WTC11 (cell line): ENCODE results near the gene TCAF1. TPM values are rescaled to one million over a fixed set of nuclear protein-coding genes. Genes with fewer than 3 reads are reported as not detected.
"Not testable (repeated sequence)": the region's sequence is repeated elsewhere in the genome, so short reads cannot be mapped to it uniquely, and the experiment has no call there.

ENCODE experiments used
- ATAC-seq: fragments of 200-7000 bp; cut with Tn5 transposase; 2 replicates; pipeline ENCODE4 v1.10.0; 2021; ENCODE audit warnings: mild to moderate bottlenecking, moderate library complexity
- CTCF ChIA-PET: fragments of 300-600 bp; sonication (Branson Sonifier 250); formaldehyde crosslinking; loops from one replicate; lab custom pipeline; 2021; ENCODE audit warnings: antibody characterized with exemption; lab: Charles Lee
- POLR2A ChIA-PET: fragments of 350-600 bp; sonication (Branson Sonifier 250); formaldehyde crosslinking; loops from one replicate; lab custom pipeline; 2021; ENCODE audit warnings: antibody characterized with exemption; lab: Charles Lee
- DNase-seq: peaks from one replicate; pipeline ENCODE4 v3.0.0; 2021; ENCODE audit warnings: low spot score
- H3K27ac Mint-ChIP-seq: 2 replicates; pipeline ENCODE4 v1.8.0; 2021; ENCODE audit warnings: mixed read lengths
- H3K27me3 Mint-ChIP-seq: 2 replicates; pipeline ENCODE4 v1.8.0; 2021; ENCODE audit warnings: low read depth, mild to moderate bottlenecking, moderate library complexity, mixed read lengths
- H3K36me3 Mint-ChIP-seq: 2 replicates; pipeline ENCODE4 v1.8.0; 2021; ENCODE audit warnings: mixed read lengths
- H3K4me1 Mint-ChIP-seq: 2 replicates; pipeline ENCODE4 v1.8.0; 2022; ENCODE audit warnings: mixed read lengths
- H3K4me3 Mint-ChIP-seq: 2 replicates; pipeline ENCODE4 v1.8.0; 2021; ENCODE audit warnings: mild to moderate bottlenecking, moderate library complexity, mixed read lengths
- H3K9me3 Mint-ChIP-seq: 2 replicates; pipeline ENCODE4 v1.8.0; 2021; ENCODE audit warnings: mixed read lengths
- GABPB1 ChIP-seq: sonication (generic); formaldehyde crosslinking; IDR thresholded peaks from 2 replicates; pipeline ENCODE4 v1.8.1; 2023; ENCODE audit warnings: mild to moderate bottlenecking, missing genetic modification reagents
- NFATC4 ChIP-seq: fragments of 250-450 bp; sonication (Bioruptor Pico); IDR thresholded peaks from 2 replicates; pipeline ENCODE4 v1.9.0; 2021; ENCODE audit warnings: mild to moderate bottlenecking
- PRRX2 ChIP-seq: fragments of 250-450 bp; sonication (Bioruptor Pico); IDR thresholded peaks from 2 replicates; pipeline ENCODE4 v1.8.0; 2021; ENCODE audit warnings: mild to moderate bottlenecking
- TCF7 ChIP-seq: sonication (generic); formaldehyde crosslinking; IDR thresholded peaks from 2 replicates; pipeline ENCODE4 v1.8.0; 2022; ENCODE audit warnings: mild to moderate bottlenecking, low read depth, missing genetic modification reagents, moderate library complexity
- TEAD4 ChIP-seq: sonication (generic); formaldehyde crosslinking; IDR thresholded peaks from 2 replicates; pipeline ENCODE4 v1.8.0; 2022; ENCODE audit warnings: mild to moderate bottlenecking, missing genetic modification reagents
- ZNF219 ChIP-seq: sonication (generic); formaldehyde crosslinking; IDR thresholded peaks from 2 replicates; pipeline ENCODE4 v1.8.0; 2023; ENCODE audit warnings: missing genetic modification reagents, mild to moderate bottlenecking, borderline replicate concordance
- total RNA-seq: library from RNA; stranded (reverse); gene quantifications from 3 replicates; pipeline ENCODE4 v1.2.3, GENCODE V29; 2021
- TF ChIP-seq, protein P1 (sequence below): sonication (generic); formaldehyde crosslinking; IDR thresholded peaks from 2 replicates; pipeline ENCODE4 v1.8.0; 2023; ENCODE audit warnings: missing genetic modification reagents, mild to moderate bottlenecking, borderline replicate concordance
- TF ChIP-seq, protein P2 (sequence below): fragments of 250-450 bp; sonication (Bioruptor Pico); IDR thresholded peaks from 2 replicates; pipeline ENCODE4 v1.9.0; 2021; ENCODE audit warnings: moderate library complexity, mild to moderate bottlenecking, inconsistent platforms, borderline replicate concordance
- TF ChIP-seq, protein P3 (sequence below): sonication (generic); formaldehyde crosslinking; IDR thresholded peaks from 2 replicates; pipeline ENCODE4 v1.8.0; 2022; ENCODE audit warnings: mild to moderate bottlenecking, missing genetic modification reagents
- TF ChIP-seq, protein P4 (sequence below): sonication (generic); formaldehyde crosslinking; IDR thresholded peaks from 2 replicates; pipeline ENCODE4 v1.8.1; 2022; ENCODE audit warnings: mild to moderate bottlenecking, moderate library complexity, missing genetic modification reagents
- TF ChIP-seq, protein P5 (sequence below): sonication (generic); formaldehyde crosslinking; IDR thresholded peaks from 2 replicates; pipeline ENCODE4 v1.8.0; 2022; ENCODE audit warnings: mild to moderate bottlenecking, missing genetic modification reagents

The TCAF1 gene
- total RNA-seq, 1 experiment from 2014 or later = 52.7 TPM

DNA sequence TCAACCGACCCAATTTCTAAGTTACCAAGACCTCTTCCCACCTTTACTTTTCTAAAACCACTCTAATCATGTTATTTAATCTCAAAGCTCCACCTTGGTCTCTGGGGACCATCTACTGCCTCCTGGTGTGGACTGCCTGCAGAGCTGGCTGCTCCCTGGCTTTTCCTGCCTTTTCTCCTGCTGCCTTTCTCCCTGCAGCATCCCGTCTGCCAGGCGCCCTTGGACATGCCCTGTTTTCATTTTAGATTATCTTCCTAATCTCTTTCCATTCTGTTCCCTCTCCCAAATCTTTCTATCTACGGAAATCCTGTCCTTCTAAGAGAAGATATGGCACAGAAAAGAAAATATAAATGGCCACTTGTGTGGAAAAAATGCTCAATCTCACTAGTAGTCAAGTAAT lies 23.1 kb downstream of the TCAF1 start (continued):
- TF ChIP-seq, protein P1, sequence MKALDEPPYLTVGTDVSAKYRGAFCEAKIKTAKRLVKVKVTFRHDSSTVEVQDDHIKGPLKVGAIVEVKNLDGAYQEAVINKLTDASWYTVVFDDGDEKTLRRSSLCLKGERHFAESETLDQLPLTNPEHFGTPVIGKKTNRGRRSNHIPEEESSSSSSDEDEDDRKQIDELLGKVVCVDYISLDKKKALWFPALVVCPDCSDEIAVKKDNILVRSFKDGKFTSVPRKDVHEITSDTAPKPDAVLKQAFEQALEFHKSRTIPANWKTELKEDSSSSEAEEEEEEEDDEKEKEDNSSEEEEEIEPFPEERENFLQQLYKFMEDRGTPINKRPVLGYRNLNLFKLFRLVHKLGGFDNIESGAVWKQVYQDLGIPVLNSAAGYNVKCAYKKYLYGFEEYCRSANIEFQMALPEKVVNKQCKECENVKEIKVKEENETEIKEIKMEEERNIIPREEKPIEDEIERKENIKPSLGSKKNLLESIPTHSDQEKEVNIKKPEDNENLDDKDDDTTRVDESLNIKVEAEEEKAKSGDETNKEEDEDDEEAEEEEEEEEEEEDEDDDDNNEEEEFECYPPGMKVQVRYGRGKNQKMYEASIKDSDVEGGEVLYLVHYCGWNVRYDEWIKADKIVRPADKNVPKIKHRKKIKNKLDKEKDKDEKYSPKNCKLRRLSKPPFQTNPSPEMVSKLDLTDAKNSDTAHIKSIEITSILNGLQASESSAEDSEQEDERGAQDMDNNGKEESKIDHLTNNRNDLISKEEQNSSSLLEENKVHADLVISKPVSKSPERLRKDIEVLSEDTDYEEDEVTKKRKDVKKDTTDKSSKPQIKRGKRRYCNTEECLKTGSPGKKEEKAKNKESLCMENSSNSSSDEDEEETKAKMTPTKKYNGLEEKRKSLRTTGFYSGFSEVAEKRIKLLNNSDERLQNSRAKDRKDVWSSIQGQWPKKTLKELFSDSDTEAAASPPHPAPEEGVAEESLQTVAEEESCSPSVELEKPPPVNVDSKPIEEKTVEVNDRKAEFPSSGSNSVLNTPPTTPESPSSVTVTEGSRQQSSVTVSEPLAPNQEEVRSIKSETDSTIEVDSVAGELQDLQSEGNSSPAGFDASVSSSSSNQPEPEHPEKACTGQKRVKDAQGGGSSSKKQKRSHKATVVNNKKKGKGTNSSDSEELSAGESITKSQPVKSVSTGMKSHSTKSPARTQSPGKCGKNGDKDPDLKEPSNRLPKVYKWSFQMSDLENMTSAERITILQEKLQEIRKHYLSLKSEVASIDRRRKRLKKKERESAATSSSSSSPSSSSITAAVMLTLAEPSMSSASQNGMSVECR (CRISPR knock-in tag) = no peak
- TF ChIP-seq ZNF219 = no peak
- TF ChIP-seq, protein P2, sequence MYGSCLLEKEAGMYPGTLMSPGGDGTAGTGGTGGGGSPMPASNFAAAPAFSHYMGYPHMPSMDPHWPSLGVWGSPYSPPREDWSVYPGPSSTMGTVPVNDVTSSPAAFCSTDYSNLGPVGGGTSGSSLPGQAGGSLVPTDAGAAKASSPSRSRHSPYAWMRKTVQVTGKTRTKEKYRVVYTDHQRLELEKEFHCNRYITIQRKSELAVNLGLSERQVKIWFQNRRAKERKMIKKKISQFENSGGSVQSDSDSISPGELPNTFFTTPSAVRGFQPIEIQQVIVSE (CRISPR knock-in tag) = no peak
- TF ChIP-seq NFATC4 (CRISPR knock-in tag) = no peak
- TF ChIP-seq, protein P3, sequence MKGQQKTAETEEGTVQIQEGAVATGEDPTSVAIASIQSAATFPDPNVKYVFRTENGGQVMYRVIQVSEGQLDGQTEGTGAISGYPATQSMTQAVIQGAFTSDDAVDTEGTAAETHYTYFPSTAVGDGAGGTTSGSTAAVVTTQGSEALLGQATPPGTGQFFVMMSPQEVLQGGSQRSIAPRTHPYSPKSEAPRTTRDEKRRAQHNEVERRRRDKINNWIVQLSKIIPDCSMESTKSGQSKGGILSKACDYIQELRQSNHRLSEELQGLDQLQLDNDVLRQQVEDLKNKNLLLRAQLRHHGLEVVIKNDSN = no peak
- TF ChIP-seq TCF7 (CRISPR knock-in tag) = no peak
- TF ChIP-seq GABPB1 = no peak

DNA sequence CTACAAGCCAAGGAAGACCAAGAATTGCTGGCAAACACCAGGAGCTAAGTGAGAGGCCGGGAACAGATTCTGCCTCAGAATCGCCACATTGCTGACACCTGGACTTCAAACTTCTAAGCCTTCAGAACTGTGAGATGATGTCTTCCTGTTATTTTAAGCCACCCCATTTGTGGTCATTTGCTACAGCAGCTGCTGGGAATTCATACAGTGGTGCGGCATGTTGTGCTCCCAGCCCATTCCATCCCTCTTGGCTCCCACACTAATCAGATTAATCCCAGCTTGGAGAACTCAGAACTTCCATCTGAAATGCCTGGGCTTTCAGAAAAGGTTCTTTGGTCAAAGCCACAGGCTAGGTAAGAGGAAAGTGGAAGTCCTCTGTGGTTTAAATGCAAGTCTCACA lies 24.9 kb downstream of the TCAF1 start:
- H3K4me1 Mint-ChIP-seq = peaks cover 6% of the 10 kb centered on the region
- no peaks in the 10 kb centered on the region for H3K9me3 Mint-ChIP-seq
- CTCF ChIA-PET = interaction anchor here (0.9 kb wide), 1 partner anchor 16 kb away, joined by 3 read pairs; no protein-coding TSS in a partner anchor
- no peak for DNase-seq
- POLR2A ChIA-PET = no interaction called here
- ATAC-seq = no peak
- no peak for TF ChIP-seq GABPB1
- TF ChIP-seq, protein P4, sequence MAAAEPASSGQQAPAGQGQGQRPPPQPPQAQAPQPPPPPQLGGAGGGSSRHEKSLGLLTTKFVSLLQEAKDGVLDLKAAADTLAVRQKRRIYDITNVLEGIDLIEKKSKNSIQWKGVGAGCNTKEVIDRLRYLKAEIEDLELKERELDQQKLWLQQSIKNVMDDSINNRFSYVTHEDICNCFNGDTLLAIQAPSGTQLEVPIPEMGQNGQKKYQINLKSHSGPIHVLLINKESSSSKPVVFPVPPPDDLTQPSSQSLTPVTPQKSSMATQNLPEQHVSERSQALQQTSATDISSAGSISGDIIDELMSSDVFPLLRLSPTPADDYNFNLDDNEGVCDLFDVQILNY (CRISPR knock-in tag) = no peak
- H3K4me3 Mint-ChIP-seq = no peak overlapping the region
- H3K27me3 Mint-ChIP-seq = peaks cover 7% of the 10 kb centered on the region
- H3K36me3 Mint-ChIP-seq = peaks cover 6% of the 10 kb centered on the region; the same call in 1 of the 2 replicates
- no peak overlapping the region for H3K27ac Mint-ChIP-seq

DNA sequence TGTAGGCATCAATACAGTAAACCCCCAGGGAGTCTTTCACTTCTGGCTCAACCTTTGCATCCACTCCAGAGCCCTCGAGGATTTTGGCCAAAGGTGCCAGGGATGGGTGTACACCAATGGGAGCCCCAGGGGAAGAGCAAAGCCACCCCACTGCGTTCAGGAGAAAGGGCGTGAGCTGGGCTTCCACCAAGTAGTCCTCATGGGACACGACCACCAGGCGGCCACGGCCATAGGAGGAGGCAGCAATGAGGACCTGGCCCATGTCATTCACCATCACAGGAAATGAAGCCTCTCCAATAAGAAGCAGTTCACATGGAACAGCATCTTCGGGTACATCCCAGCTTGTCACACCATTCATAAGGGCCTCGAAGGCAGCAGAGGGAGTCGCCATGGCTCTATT lies 25.8 kb downstream of the TCAF1 start:
- no peak for DNase-seq
- H3K27ac Mint-ChIP-seq = no peak overlapping the region
- CTCF ChIA-PET = no interaction called here
- ATAC-seq = no peak; the same call in 1 of the 2 replicates
- no peaks in the 10 kb centered on the region for H3K9me3 Mint-ChIP-seq
- H3K4me1 Mint-ChIP-seq = no peaks in the 10 kb centered on the region
- TF ChIP-seq PRRX2 (no peak), TEAD4 (no peak)
- TF ChIP-seq, protein P5, sequence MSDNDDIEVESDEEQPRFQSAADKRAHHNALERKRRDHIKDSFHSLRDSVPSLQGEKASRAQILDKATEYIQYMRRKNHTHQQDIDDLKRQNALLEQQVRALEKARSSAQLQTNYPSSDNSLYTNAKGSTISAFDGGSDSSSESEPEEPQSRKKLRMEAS (CRISPR knock-in tag) = no peak
- H3K27me3 Mint-ChIP-seq = no peaks in the 10 kb centered on the region
- no peak overlapping the region for H3K4me3 Mint-ChIP-seq
- POLR2A ChIA-PET = no interaction called here
- H3K36me3 Mint-ChIP-seq = peaks cover 6% of the 10 kb centered on the region; the same call in 1 of the 2 replicates

DNA sequence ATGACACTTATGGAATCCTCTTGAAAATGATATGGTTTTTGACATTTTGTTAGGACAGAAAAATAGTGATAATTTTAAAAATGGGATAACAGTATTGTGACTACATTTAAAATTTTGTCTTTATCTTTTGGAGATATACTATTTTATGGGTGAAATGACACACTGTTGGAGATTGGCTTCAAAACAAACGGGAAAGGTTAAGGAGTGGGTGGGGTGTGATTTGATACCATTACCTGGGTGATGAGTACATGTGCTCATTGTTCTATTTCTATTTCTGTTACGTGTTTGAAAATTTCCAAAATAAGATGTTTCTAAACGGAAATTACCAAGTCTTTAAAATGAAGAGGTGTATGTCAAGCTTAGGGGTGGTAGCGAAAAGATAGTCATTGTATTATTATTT lies 28.7 kb downstream of the TCAF1 start:
- H3K4me1 Mint-ChIP-seq, H3K36me3 Mint-ChIP-seq, H3K9me3 Mint-ChIP-seq, H3K27me3 Mint-ChIP-seq, POLR2A ChIA-PET, ATAC-seq, DNase-seq, CTCF ChIA-PET, H3K27ac Mint-ChIP-seq, H3K4me3 Mint-ChIP-seq: not testable (repeated sequence)

DNA sequence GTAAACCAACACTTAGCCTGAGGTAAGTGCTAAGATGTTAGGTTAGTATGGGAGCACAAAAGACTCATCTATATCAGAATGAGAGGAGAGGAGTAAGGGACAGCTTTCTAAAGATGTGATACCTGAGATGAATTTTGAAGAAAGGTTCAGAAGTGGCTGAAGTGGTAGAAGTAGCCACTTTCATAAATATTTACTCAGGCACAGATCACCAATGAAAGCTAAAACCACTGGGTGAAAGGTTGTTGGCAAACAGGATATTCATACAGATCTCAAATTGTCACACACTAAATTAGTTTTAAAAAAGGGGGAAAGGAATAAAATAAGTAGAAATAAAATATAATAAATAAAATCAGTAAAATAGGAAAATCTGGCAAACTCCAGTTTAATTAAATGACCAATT lies 30.4 kb downstream of the TCAF1 start:
- ATAC-seq, H3K4me1 Mint-ChIP-seq, POLR2A ChIA-PET, H3K9me3 Mint-ChIP-seq, H3K27me3 Mint-ChIP-seq, H3K4me3 Mint-ChIP-seq, H3K36me3 Mint-ChIP-seq, DNase-seq, H3K27ac Mint-ChIP-seq, CTCF ChIA-PET: not testable (repeated sequence)

DNA sequence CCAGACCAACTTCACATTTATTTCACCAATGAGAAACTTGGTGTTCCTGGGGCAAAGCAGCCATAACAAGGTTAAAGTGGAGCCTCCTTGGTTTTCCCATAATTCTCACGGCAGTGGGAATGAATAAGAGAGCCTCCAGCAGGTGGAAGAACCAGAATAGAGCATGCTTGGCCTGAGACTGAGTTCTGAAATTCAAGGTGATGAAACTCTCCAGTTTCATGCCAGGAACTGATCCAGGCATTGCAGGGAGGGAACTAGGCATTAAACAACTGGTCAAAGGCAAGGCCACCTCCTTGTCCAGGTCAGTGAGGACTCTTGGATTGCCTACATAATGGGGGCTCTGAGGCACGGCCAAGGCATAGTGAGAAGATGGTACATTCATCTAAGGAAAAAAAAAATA lies 44.0 kb downstream of the TCAF1 start:
- H3K4me1 Mint-ChIP-seq, H3K27me3 Mint-ChIP-seq, POLR2A ChIA-PET, H3K9me3 Mint-ChIP-seq, H3K4me3 Mint-ChIP-seq, ATAC-seq, H3K36me3 Mint-ChIP-seq, DNase-seq, H3K27ac Mint-ChIP-seq, CTCF ChIA-PET: not testable (repeated sequence)

DNA sequence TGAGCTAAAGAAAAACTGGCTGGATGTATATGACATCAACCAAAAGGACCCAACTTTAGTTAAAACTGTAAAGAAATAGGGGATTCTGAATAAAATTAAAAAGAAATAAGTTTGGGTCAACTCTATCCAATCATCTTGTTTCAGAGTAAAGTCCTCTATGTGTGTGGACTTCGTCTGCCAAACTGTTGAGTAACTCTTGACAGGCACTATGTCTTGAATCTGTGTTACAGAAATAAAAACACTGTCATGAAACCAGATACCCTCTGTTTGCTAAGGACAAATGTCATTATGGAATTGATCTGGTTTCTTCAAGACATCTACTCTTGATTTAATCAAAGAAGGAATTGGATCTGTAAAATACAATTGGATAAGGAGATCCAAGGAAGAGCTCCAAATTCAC lies 46.5 kb downstream of the TCAF1 start:
- H3K36me3 Mint-ChIP-seq, ATAC-seq, H3K9me3 Mint-ChIP-seq, POLR2A ChIA-PET, CTCF ChIA-PET, H3K4me1 Mint-ChIP-seq, H3K4me3 Mint-ChIP-seq, H3K27ac Mint-ChIP-seq, H3K27me3 Mint-ChIP-seq, DNase-seq: not testable (repeated sequence)
